IMR-90 (cell line): Measurements from ENCODE around the gene SLC6A9. TPM values are rescaled to one million over a fixed set of nuclear protein-coding genes. Genes with fewer than 3 reads are reported as not detected.

ENCODE experiments used
- ATAC-seq: fragments of 200-7000 bp; cut with Tn5 transposase; 2 replicates; pipeline ENCODE4 v1.9.1; 2020; ENCODE audit warnings: low read depth, mild to moderate bottlenecking, moderate library complexity
- BruUV-seq: library from RNA; stranded (reverse); fragments of 400-500 nt; replicated peaks from 2 replicates; lab custom pipeline; 2021; lab: Mats Ljungman, UMichigan
- CTCF ChIA-PET: fragments of 300-600 bp; formaldehyde crosslinking; extraction: SDS; loops from one replicate; lab custom pipeline; 2021; ENCODE audit warnings: antibody characterized with exemption; lab: Yijun Ruan, JAX
- POLR2A ChIA-PET: fragments of 300-600 bp; sonication (Branson Sonifier 250); formaldehyde crosslinking; loops from one replicate; lab custom pipeline; 2022; ENCODE audit warnings: antibody characterized with exemption; ENCODE audit not compliant: unreplicated experiment; lab: Charles Lee
- DNase-seq: peaks from one replicate; pipeline ENCODE4 v3.0.0; 2013
- H2AFZ ChIP-seq: replicated peaks from 2 replicates; pipeline ENCODE3; 2013; ENCODE audit warnings: low read length, mild to moderate bottlenecking; ENCODE audit not compliant: poor library complexity
- H2AK5ac ChIP-seq: 2 replicates; pipeline ENCODE4 v1.6.1; 2013; ENCODE audit warnings: low read depth, low read length, inconsistent platforms
- H2AK9ac ChIP-seq: replicated peaks from 2 replicates; pipeline ENCODE3; 2013; ENCODE audit warnings: mild to moderate bottlenecking, low read depth, low read length, moderate library complexity; ENCODE audit not compliant: poor library complexity
- H2BK120ac ChIP-seq: 2 replicates; pipeline ENCODE4 v1.6.1; 2013; ENCODE audit warnings: low read depth, low read length, inconsistent platforms
- H2BK15ac ChIP-seq: 3 replicates; pipeline ENCODE4 v1.6.1; 2013; ENCODE audit warnings: low read depth, low read length, inconsistent platforms
- H2BK20ac ChIP-seq: 2 replicates; pipeline ENCODE4 v1.6.1; 2013; ENCODE audit warnings: low read depth, mild to moderate bottlenecking, inconsistent platforms, low read length, moderate library complexity
- H2BK5ac ChIP-seq: 2 replicates; pipeline ENCODE4 v1.6.1; 2013; ENCODE audit warnings: mild to moderate bottlenecking, low read depth, low read length, inconsistent platforms; ENCODE audit not compliant: poor library complexity, severe bottlenecking
- H3K14ac ChIP-seq: replicated peaks from 2 replicates; pipeline ENCODE4 v1.6.1; 2013; ENCODE audit warnings: low read depth, low read length, inconsistent platforms
- H3K18ac ChIP-seq: 2 replicates; pipeline ENCODE4 v1.6.1; 2013; ENCODE audit warnings: low read depth, low read length, control low read depth
- H3K23ac ChIP-seq: 2 replicates; pipeline ENCODE4 v1.6.1; 2013; ENCODE audit warnings: low read depth, low read length, inconsistent platforms
- H3K27ac ChIP-seq: 2 replicates; pipeline ENCODE4 v1.5.1; 2013; ENCODE audit warnings: mild to moderate bottlenecking, control low read depth, low read length; ENCODE audit not compliant: insufficient read depth
- H3K27me3 ChIP-seq: 2 replicates; pipeline ENCODE4 v1.6.1; 2013; ENCODE audit warnings: low read length; ENCODE audit not compliant: control insufficient read depth, insufficient read depth
- H3K36me3 ChIP-seq: 2 replicates; pipeline ENCODE4 v1.6.1; 2013; ENCODE audit warnings: low read length, mixed read lengths; ENCODE audit not compliant: control insufficient read depth, insufficient read depth
- H3K4ac ChIP-seq: 2 replicates; pipeline ENCODE4 v1.6.1; 2013; ENCODE audit warnings: low read depth, low read length, inconsistent platforms
- H3K4me1 ChIP-seq: 2 replicates; pipeline ENCODE4 v1.6.1; 2013; ENCODE audit warnings: low read length, mixed read lengths; ENCODE audit not compliant: control insufficient read depth, insufficient read depth
- H3K4me2 ChIP-seq: 2 replicates; pipeline ENCODE4 v1.6.1; 2013; ENCODE audit warnings: low read depth, mild to moderate bottlenecking, control low read depth, low read length, moderate library complexity
- H3K4me3 ChIP-seq: 2 replicates; pipeline ENCODE4 v1.5.1; 2013; ENCODE audit warnings: low read depth, mild to moderate bottlenecking, control low read depth, low read length, moderate library complexity; ENCODE audit not compliant: insufficient read depth
- H3K56ac ChIP-seq: 2 replicates; pipeline ENCODE4 v1.6.1; 2013; ENCODE audit warnings: low read length, inconsistent platforms; ENCODE audit not compliant: insufficient read depth; ENCODE audit errors: extremely low read depth
- H3K79me1 ChIP-seq, 2 experiments: 2 replicates each; pipeline ENCODE4 v1.6.1; 2013; ENCODE audit warnings: low read length in 2 of 2, inconsistent platforms in 1 of 2, low read depth in 1 of 2
- H3K9ac ChIP-seq: 2 replicates; pipeline ENCODE4 v1.6.1; 2013; ENCODE audit warnings: low read depth, low read length, control low read depth
- H3K9me1 ChIP-seq: 2 replicates; pipeline ENCODE4 v1.6.1; 2013; ENCODE audit warnings: low read length, inconsistent platforms; ENCODE audit not compliant: insufficient read depth
- H3K9me3 ChIP-seq: 2 replicates; pipeline ENCODE4 v1.6.1; 2013; ENCODE audit warnings: low read length; ENCODE audit not compliant: control insufficient read depth, insufficient read depth
- H4K20me1 ChIP-seq: 2 replicates; pipeline ENCODE4 v1.6.1; 2013; ENCODE audit warnings: low read length, inconsistent platforms; ENCODE audit not compliant: insufficient read depth
- H4K5ac ChIP-seq: 2 replicates; pipeline ENCODE4 v1.6.1; 2013; ENCODE audit warnings: mild to moderate bottlenecking, low read depth, low read length, control low read depth
- H4K8ac ChIP-seq, 2 experiments: 2 replicates each; pipeline ENCODE4 v1.6.1; 2013; ENCODE audit warnings: low read depth in 2 of 2, low read length in 2 of 2, control low read depth in 1 of 2, inconsistent platforms in 1 of 2
- H4K91ac ChIP-seq: 2 replicates; pipeline ENCODE4 v1.6.1; 2013; ENCODE audit warnings: low read depth, low read length, inconsistent platforms; ENCODE audit not compliant: insufficient read depth
- BHLHE40 ChIP-seq: fragments of 150-350 bp; IDR thresholded peaks from 2 replicates; pipeline ENCODE4 v1.6.1; 2016; ENCODE audit warnings: mild to moderate bottlenecking, low read depth, low read length
- CEBPB ChIP-seq: IDR thresholded peaks from 2 replicates; pipeline ENCODE4 v1.6.1; 2012; ENCODE audit warnings: low read depth, low read length, improper control_type of control experiment
- CHD1 ChIP-seq: IDR thresholded peaks from 2 replicates; pipeline ENCODE4 v1.6.1; 2012; ENCODE audit warnings: low read depth, low read length, improper control_type of control experiment
- FOS ChIP-seq: fragments of 150-350 bp; IDR thresholded peaks from 2 replicates; pipeline ENCODE4 v1.6.1; 2016; ENCODE audit warnings: low read depth, low read length
- MAFK ChIP-seq: IDR thresholded peaks from 2 replicates; pipeline ENCODE4 v1.6.1; 2012; ENCODE audit warnings: low read depth, low read length, improper control_type of control experiment
- MAZ ChIP-seq: IDR thresholded peaks from 2 replicates; pipeline ENCODE4 v1.6.1; 2012; ENCODE audit warnings: low read depth, mild to moderate bottlenecking, low read length, improper control_type of control experiment, moderate library complexity, borderline replicate concordance
- MXI1 ChIP-seq: IDR thresholded peaks from 2 replicates; pipeline ENCODE4 v1.6.1; 2012; ENCODE audit warnings: low read depth, mild to moderate bottlenecking, low read length, moderate library complexity, borderline replicate concordance
- NFE2L2 ChIP-seq: fragments of 150-350 bp; IDR thresholded peaks from 2 replicates; pipeline ENCODE4 v1.6.1; 2016; ENCODE audit warnings: low read depth, mild to moderate bottlenecking, low read length
- POLR2A ChIP-seq: IDR thresholded peaks from 2 replicates; pipeline ENCODE4 v1.6.1; 2012; ENCODE audit warnings: mild to moderate bottlenecking, low read depth, low read length
- RAD21 ChIP-seq: IDR thresholded peaks from 2 replicates; pipeline ENCODE4 v1.6.1; 2012; ENCODE audit warnings: low read length, improper control_type of control experiment
- RCOR1 ChIP-seq: IDR thresholded peaks from 2 replicates; pipeline ENCODE4 v1.6.1; 2012; ENCODE audit warnings: mild to moderate bottlenecking, low read length, improper control_type of control experiment; ENCODE audit not compliant: insufficient replicate concordance
- RFX5 ChIP-seq: IDR thresholded peaks from 2 replicates; pipeline ENCODE4 v1.8.0; 2012; ENCODE audit warnings: low read depth, mild to moderate bottlenecking, low read length, moderate library complexity
- SMC3 ChIP-seq: fragments of 150-350 bp; IDR thresholded peaks from 2 replicates; pipeline ENCODE4 v1.6.1; 2016; ENCODE audit warnings: low read depth, mild to moderate bottlenecking, antibody characterized with exemption, low read length, moderate library complexity
- WGBS, 2 experiments: methylation state at CpG; one replicate each; pipeline versions ENCODE4 v1.1.5 to v1.1.7; 2013; ENCODE audit warnings: missing lambda C conversion rate in 2 of 2; ENCODE audit not compliant: insufficient read length in 1 of 2; ENCODE audit errors: extremely low coverage in 2 of 2; 5-methylcytosine and 5-hydroxymethylcytosine counted together
- dilution Hi-C: fragments of 300-500 bp; cut with HindIII; formaldehyde crosslinking; loops from one replicate; pipeline ENCODE4 v1.14.3; 2018; ENCODE audit warnings: low sequenced_read_pairs; ENCODE audit not compliant: unreplicated experiment
- in situ Hi-C: fragments of 300-500 bp; cut with MboI; formaldehyde crosslinking; loops from 3 replicates; pipeline ENCODE4 v1.14.3; 2019; ENCODE audit warnings: low sequenced_read_pairs, inconsistent platforms, mixed read lengths
- intact Hi-C: fragments of 100-400 bp; cut with micrococcal nuclease; formaldehyde crosslinking; loops from 2 replicates; pipeline ENCODE4 v1.10.0; 2022
- polyA plus RNA-seq, 3 experiments: library from polyadenylated mRNA; depleted of rRNA; stranded (reverse); fragments of >200 nt; gene quantifications; 2 replicates each; pipeline ENCODE4 v1.2.3, GENCODE V29; 2012; ENCODE audit warnings: low replicate concordance in 1 of 3
- total RNA-seq: library from RNA; depleted of rRNA; stranded (reverse); fragments of >200 nt; gene quantifications from 2 replicates; pipeline ENCODE4 v1.2.3, GENCODE V29; 2012
- TF ChIP-seq, protein P1 (sequence below): fragments of 150-350 bp; IDR thresholded peaks from 2 replicates; pipeline ENCODE4 v1.6.1; 2016; ENCODE audit warnings: low read depth, mild to moderate bottlenecking, low read length, moderate library complexity, borderline replicate concordance
- TF ChIP-seq, protein P2 (sequence below): fragments of 150-350 bp; IDR thresholded peaks from 2 replicates; pipeline ENCODE4 v1.6.1; 2017; ENCODE audit warnings: mild to moderate bottlenecking, antibody characterized with exemption, low read length, low read depth
- TF ChIP-seq, protein P3 (sequence below): conservative IDR thresholded peaks from 2 replicates; pipeline ENCODE4 v1.5.1; 2012; ENCODE audit warnings: mild to moderate bottlenecking, low read depth, low read length, improper control_type of control experiment

SLC6A9 gene
- total and polyA plus RNA-seq, 2 of the 4 experiments (the other 2 are of a cell fraction) = 2.0 to 6.6 TPM

DNA sequence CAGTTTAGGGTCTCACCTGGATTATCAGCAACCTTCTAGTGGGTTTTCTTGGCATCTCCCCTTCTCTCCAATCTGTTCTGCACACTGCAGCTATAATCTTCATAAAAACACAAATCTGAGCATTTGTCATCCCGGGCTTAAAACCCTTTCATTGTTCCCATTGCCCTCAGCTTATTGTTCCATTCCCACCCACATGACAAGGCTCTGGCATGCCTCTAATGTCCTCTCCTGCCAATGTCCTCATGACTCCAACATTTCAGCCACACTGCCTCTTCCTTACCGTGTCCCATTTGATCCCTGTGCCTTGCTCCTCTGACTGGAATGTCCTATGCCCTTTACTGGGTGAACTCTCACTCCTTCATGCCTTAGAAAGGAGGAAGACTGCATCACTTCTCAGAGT lies 68.9 kb downstream of the SLC6A9 start:
- Histone ChIP-seq H4K91ac (no peak overlapping the region), H4K5ac (no peak overlapping the region), H3K14ac (no peak overlapping the region), H2BK15ac (no peak overlapping the region), H2BK20ac (no peak overlapping the region), H3K23ac (no peak overlapping the region), H3K27me3 (no peaks in the 10 kb centered on the region), H2BK5ac (no peak overlapping the region), H4K20me1 (peaks cover 7% of the 10 kb centered on the region; the same call in 1 of the 2 replicates), H3K27ac (no peak overlapping the region), H3K4me1 (no peaks in the 10 kb centered on the region), H3K9me1 (peaks cover 13% of the 10 kb centered on the region), H3K4ac (no peak overlapping the region), H3K56ac (no peak overlapping the region), H3K9me3 (no peaks in the 10 kb centered on the region), H2AK9ac (no peak overlapping the region), H3K79me1 (0 out of 4 replicates have a peak, but pooled peaks cover 0 to 3% of the 10 kb centered on the region in 2 experiments), H3K4me2 (no peak overlapping the region), H3K18ac (no peak overlapping the region), H3K36me3 (peaks cover 48% of the 10 kb centered on the region), H2AK5ac (no peak overlapping the region), H2AFZ (no peak overlapping the region), H4K8ac (no peak overlapping the region), H2BK120ac (no peak overlapping the region), H3K9ac (no peak overlapping the region), H3K4me3 (no peak overlapping the region)
- CTCF ChIA-PET = no interaction called here
- no peak for TF ChIP-seq RFX5
- no peak for TF ChIP-seq CEBPB
- no peak for TF ChIP-seq SMC3
- TF ChIP-seq BHLHE40 = no peak
- TF ChIP-seq NFE2L2 = no peak
- no peak for TF ChIP-seq CHD1
- TF ChIP-seq, protein P1, sequence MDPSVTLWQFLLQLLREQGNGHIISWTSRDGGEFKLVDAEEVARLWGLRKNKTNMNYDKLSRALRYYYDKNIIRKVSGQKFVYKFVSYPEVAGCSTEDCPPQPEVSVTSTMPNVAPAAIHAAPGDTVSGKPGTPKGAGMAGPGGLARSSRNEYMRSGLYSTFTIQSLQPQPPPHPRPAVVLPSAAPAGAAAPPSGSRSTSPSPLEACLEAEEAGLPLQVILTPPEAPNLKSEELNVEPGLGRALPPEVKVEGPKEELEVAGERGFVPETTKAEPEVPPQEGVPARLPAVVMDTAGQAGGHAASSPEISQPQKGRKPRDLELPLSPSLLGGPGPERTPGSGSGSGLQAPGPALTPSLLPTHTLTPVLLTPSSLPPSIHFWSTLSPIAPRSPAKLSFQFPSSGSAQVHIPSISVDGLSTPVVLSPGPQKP = no peak
- no peak for TF ChIP-seq FOS
- TF ChIP-seq RAD21 = no peak
- no peak for TF ChIP-seq MXI1
- TF ChIP-seq RCOR1 = no peak
- TF ChIP-seq POLR2A = no peak
- no peak for TF ChIP-seq MAFK
- TF ChIP-seq, protein P2, sequence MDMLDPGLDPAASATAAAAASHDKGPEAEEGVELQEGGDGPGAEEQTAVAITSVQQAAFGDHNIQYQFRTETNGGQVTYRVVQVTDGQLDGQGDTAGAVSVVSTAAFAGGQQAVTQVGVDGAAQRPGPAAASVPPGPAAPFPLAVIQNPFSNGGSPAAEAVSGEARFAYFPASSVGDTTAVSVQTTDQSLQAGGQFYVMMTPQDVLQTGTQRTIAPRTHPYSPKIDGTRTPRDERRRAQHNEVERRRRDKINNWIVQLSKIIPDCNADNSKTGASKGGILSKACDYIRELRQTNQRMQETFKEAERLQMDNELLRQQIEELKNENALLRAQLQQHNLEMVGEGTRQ = no peak
- TF ChIP-seq MAZ = no peak
- TF ChIP-seq, protein P3, sequence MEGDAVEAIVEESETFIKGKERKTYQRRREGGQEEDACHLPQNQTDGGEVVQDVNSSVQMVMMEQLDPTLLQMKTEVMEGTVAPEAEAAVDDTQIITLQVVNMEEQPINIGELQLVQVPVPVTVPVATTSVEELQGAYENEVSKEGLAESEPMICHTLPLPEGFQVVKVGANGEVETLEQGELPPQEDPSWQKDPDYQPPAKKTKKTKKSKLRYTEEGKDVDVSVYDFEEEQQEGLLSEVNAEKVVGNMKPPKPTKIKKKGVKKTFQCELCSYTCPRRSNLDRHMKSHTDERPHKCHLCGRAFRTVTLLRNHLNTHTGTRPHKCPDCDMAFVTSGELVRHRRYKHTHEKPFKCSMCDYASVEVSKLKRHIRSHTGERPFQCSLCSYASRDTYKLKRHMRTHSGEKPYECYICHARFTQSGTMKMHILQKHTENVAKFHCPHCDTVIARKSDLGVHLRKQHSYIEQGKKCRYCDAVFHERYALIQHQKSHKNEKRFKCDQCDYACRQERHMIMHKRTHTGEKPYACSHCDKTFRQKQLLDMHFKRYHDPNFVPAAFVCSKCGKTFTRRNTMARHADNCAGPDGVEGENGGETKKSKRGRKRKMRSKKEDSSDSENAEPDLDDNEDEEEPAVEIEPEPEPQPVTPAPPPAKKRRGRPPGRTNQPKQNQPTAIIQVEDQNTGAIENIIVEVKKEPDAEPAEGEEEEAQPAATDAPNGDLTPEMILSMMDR = no peak
- POLR2A ChIA-PET = no interaction called here
- in situ Hi-C loops (loop anchor here (25.0 kb wide), 1 partner anchor 425 kb away; the partner anchor contains the start of gene PTPRF), intact Hi-C loops (no loop called here), dilution Hi-C loops (no loop called here)
- no peak for DNase-seq
- no peak for ATAC-seq
- BruUV-seq = no TSS peak
- 88% methylated on average over 1 of the region's 2 CpGs; no CpG with 5 or more reads in 1 of the 2 experiments for WGBS, 2 experiments
